HG02840 (cell line): ENCODE results near the gene MTMR3.

ENCODE experiments used
- ATAC-seq: cut with Tn5 transposase; IDR thresholded peaks from one replicate; pipeline ENCODE4 v1.9.1; 2021; ENCODE audit warnings: mild to moderate bottlenecking, moderate library complexity, moderate number of reproducible peaks; ENCODE audit not compliant: unreplicated experiment, low FRiP score

MTMR3 gene

GRCh38 chr22:30020511-30020910, 137.5 kb downstream of the MTMR3 start:
- ATAC-seq = no peak

- ATAC-seq = no peak
Measured at GRCh38 chr22:30021338-30021737, 138.4 kb downstream of the MTMR3 start.

GRCh38 chr22:30021881-30022619, 139.1 kb downstream of the MTMR3 start:
- no peak for ATAC-seq

- no peak for ATAC-seq
Measured at GRCh38 chr22:30023099-30023660, 140.2 kb downstream of the MTMR3 start.

GRCh38 chr22:30024231-30024630, 141.3 kb downstream of the MTMR3 start:
- no peak for ATAC-seq

GRCh38 chr22:30025221-30025620, 142.2 kb downstream of the MTMR3 start:
- ATAC-seq = no peak

- no peak for ATAC-seq
Measured at GRCh38 chr22:30026756-30027155, 143.8 kb downstream of the MTMR3 start.

GRCh38 chr22:30027169-30027568, 144.2 kb downstream of the MTMR3 start:
- no peak for ATAC-seq

GRCh38 chr22:30027791-30028190, 144.8 kb downstream of the MTMR3 start:
- no peak for ATAC-seq

- ATAC-seq = no peak
Measured at GRCh38 chr22:30028731-30029130, 145.8 kb downstream of the MTMR3 start.

GRCh38 chr22:30029512-30029911, 146.5 kb downstream of the MTMR3 start:
- ATAC-seq = no peak

- ATAC-seq = no peak
Measured at GRCh38 chr22:30030329-30030728, 147.4 kb downstream of the MTMR3 start.

GRCh38 chr22:30031328-30031727, 148.4 kb downstream of the MTMR3 start:
- no peak for ATAC-seq

- no peak for ATAC-seq
Measured at GRCh38 chr22:30031764-30032455, 148.9 kb downstream of the MTMR3 start.

- ATAC-seq = no peak
Measured at GRCh38 chr22:30033137-30033536, 150.2 kb downstream of the MTMR3 start.

- no peak for ATAC-seq
Measured at GRCh38 chr22:30033901-30034300, 150.9 kb downstream of the MTMR3 start.

GRCh38 chr22:30036656-30037055, 153.7 kb downstream of the MTMR3 start:
- ATAC-seq = no peak

- ATAC-seq = no peak
Measured at GRCh38 chr22:30038219-30038618, 155.2 kb downstream of the MTMR3 start.

- ATAC-seq = no peak
Measured at GRCh38 chr22:30040499-30041260, 157.7 kb downstream of the MTMR3 start.

- no peak for ATAC-seq
Measured at GRCh38 chr22:30041475-30041874, 158.5 kb downstream of the MTMR3 start.

GRCh38 chr22:30041881-30042280, 158.9 kb downstream of the MTMR3 start:
- ATAC-seq = no peak
